ENCODE data around the gene SPAG7.

The SPAG7 gene

GRCh38 chr17:4947010-4947410 is 20.6 kb downstream of the SPAG7 start:
- TF ChIP-seq CTCF (IDR thresholded peaks at IDR 0.05; ENCODE audit: low read depth, low read length, missing control alignments) = no peak
- H3K4me3 ChIP-seq (replicated peaks; ENCODE audit: low read depth, low read length) = peak overlapping the region; percentile 97
- no peak for DNase-seq (ENCODE audit: extremely low read depth, low read depth)

GRCh38 chr17:4946312-4946976 is 21.2 kb downstream of the SPAG7 start:
- peak overlapping the region; percentile 97 for H3K4me3 ChIP-seq (replicated peaks; ENCODE audit: low read depth, low read length)
- no peak for DNase-seq (ENCODE audit: extremely low read depth, low read depth)
- no peak for TF ChIP-seq CTCF (IDR thresholded peaks at IDR 0.05; ENCODE audit: low read depth, low read length, missing control alignments)

GRCh38 chr17:4945944-4946280 is 21.7 kb downstream of the SPAG7 start:
- TF ChIP-seq CTCF (IDR thresholded peaks at IDR 0.05; ENCODE audit: low read depth, low read length, missing control alignments) = no peak
- DNase-seq (ENCODE audit: extremely low read depth, low read depth) = no peak
- peak overlapping the region; percentile 97 for H3K4me3 ChIP-seq (replicated peaks; ENCODE audit: low read depth, low read length)

GRCh38 chr17:4945176-4945943 is 22.3 kb downstream of the SPAG7 start:
- peak overlapping the region; percentile 97 for H3K4me3 ChIP-seq (replicated peaks; ENCODE audit: low read depth, low read length)
- no peak for TF ChIP-seq CTCF (IDR thresholded peaks at IDR 0.05; ENCODE audit: low read depth, low read length, missing control alignments)
- peak; percentile 81 for DNase-seq (ENCODE audit: extremely low read depth, low read depth)

GRCh38 chr17:4944554-4945175 is 23.0 kb downstream of the SPAG7 start:
- peak overlapping the region; percentile 97 for H3K4me3 ChIP-seq (replicated peaks; ENCODE audit: low read depth, low read length)
- DNase-seq (ENCODE audit: extremely low read depth, low read depth) = no peak
- no peak for TF ChIP-seq CTCF (IDR thresholded peaks at IDR 0.05; ENCODE audit: low read depth, low read length, missing control alignments)

- H3K4me3 ChIP-seq (replicated peaks; ENCODE audit: low read depth, low read length) = no peak overlapping the region
Measured at GRCh38 chr17:4944163-4944553, 23.5 kb downstream of the SPAG7 start.

More at GRCh38 chr17:4944163-4944553, 23.5 kb downstream of the SPAG7 start:
- no peak for DNase-seq (ENCODE audit: extremely low read depth, low read depth)
- TF ChIP-seq CTCF (IDR thresholded peaks at IDR 0.05; ENCODE audit: low read depth, low read length, missing control alignments) = no peak
